Measurements from ENCODE around the gene CDK5. TPM values are rescaled to one million over a fixed set of nuclear protein-coding genes. Genes with fewer than 3 reads are reported as not detected.

CDK5 gene
- total RNA-seq, 2 experiments from 2014 or later, result 3.1 to 3.5 TPM

DNA sequence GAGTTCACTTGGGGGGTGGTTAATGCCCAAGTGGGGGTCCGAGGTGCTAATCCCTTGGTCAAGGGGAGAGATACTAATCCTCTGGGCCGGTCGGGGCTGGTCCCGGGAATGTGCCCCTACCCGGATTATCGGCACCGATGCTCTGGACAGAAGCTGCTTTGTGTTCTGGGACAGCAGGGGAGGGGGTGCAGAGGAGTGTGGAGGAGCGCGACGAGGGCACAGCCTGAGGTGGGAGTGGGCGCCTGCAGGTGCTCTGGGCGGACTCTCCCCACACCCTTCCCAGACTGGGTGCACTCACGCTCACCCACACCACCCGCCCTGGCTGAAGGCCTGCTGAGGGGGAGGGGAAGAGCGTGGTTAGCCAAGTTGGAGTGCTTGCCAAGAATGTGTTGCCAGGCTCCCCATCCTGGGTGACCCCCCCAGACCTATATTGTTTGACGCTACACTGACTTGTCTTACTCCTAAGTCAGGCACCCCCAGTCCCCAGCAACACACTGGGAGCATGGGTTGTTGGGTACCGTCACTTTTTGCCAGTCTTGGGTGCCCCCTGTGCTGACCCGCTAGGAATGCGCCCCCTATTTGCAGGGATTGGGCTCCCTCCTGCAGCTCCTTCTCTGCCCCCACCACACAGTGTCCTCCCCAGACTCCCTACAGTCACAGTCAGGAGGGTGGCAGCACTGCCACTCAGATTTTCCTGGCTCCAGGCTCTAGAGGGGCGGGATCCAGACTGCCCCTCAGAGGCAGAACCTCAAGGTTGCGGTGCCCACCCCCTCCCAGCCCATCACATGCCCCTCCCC lies 2.9 kb upstream of the CDK5 start:
- peak overlapping the region; percentile 89 for H3K4me3 ChIP-seq (ENCODE audit: low read length)
- Mint-ChIP-seq H3K27me3 (no peaks in the 10 kb centered on the region), H3K4me3 (peak overlapping the region; percentile 88), H3K9me3 (no peaks in the 10 kb centered on the region), H3K36me3 (ENCODE audit: low read depth) (peaks cover 21% of the 10 kb centered on the region), H3K27ac (peak overlapping the region; percentile 91), H3K4me1 (ENCODE audit: low read depth) (peaks cover 38% of the 10 kb centered on the region)
- ATAC-seq (ENCODE audit: poor library complexity), result no peak
- intact Hi-C loops (cut with DNase I, micrococcal nuclease), result no loop called here
- peaks cover 17% of the 10 kb centered on the region for H3K36me3 ChIP-seq (ENCODE audit: insufficient read depth, low read length)
- TF ChIP-seq, protein P1, sequence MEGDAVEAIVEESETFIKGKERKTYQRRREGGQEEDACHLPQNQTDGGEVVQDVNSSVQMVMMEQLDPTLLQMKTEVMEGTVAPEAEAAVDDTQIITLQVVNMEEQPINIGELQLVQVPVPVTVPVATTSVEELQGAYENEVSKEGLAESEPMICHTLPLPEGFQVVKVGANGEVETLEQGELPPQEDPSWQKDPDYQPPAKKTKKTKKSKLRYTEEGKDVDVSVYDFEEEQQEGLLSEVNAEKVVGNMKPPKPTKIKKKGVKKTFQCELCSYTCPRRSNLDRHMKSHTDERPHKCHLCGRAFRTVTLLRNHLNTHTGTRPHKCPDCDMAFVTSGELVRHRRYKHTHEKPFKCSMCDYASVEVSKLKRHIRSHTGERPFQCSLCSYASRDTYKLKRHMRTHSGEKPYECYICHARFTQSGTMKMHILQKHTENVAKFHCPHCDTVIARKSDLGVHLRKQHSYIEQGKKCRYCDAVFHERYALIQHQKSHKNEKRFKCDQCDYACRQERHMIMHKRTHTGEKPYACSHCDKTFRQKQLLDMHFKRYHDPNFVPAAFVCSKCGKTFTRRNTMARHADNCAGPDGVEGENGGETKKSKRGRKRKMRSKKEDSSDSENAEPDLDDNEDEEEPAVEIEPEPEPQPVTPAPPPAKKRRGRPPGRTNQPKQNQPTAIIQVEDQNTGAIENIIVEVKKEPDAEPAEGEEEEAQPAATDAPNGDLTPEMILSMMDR (IDR thresholded peaks at IDR 0.05), result no peak
- ChIA-PET POLR2A (interaction anchor here (1.1 to 1.8 kb wide), 2 partner anchors 9 to 32 kb away, joined by 3 to 5 read pairs; partner anchors contain the start of gene ABCB8), CTCF (interaction anchor here (1.0 to 2.0 kb wide), 3 partner anchors 15 to 50 kb away, joined by 3 to 11 read pairs (median 7); partner anchors contain the start of gene TMUB1)
- peaks cover 46% of the 10 kb centered on the region for H3K4me1 ChIP-seq (ENCODE audit: insufficient read depth, low read length)
- H3K27ac ChIP-seq (ENCODE audit: low read depth in 1 of 2, low read length in 2 of 2), result no peak overlapping the region
- peak in 3 of 14 experiments; percentile 9 to 55 (median 36) for DNase-seq
- H3K27me3 ChIP-seq (ENCODE audit: control insufficient read depth in 1 of 2, insufficient read depth in 2 of 2, low read length in 2 of 2), result no peaks in the 10 kb centered on the region
- H3K9me3 ChIP-seq (ENCODE audit: control insufficient read depth in 1 of 2, insufficient read depth in 1 of 2, low read length in 2 of 2), result no peaks in the 10 kb centered on the region

DNA sequence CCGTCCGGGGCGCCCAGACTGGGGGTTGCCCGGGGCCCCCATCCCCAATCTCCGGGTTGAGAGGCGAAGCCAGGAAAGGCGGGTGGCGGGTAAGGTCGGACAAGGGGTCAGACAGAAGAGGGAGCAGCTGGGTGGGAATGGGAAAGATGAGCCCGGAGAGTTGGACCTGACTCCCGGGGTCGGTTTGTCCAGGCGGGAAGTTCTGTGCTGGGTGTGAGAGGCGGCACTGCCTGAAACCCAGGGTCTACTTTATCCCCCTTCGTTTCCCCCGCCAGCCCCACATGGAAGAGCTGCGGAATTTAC lies 2.4 kb upstream of the CDK5 start:
- no peaks in the 10 kb centered on the region for H3K9me3 ChIP-seq (ENCODE audit: control insufficient read depth in 1 of 2, insufficient read depth in 1 of 2, low read length in 2 of 2)
- H3K36me3 ChIP-seq (ENCODE audit: insufficient read depth, low read length), result peaks cover 15% of the 10 kb centered on the region
- intact Hi-C loops (cut with DNase I, micrococcal nuclease), result no loop called here
- peaks cover 16% of the 10 kb centered on the region for H3K36me3 Mint-ChIP-seq (ENCODE audit: low read depth)
- peaks cover 46% of the 10 kb centered on the region for H3K4me1 ChIP-seq (ENCODE audit: insufficient read depth, low read length)
- H3K27ac Mint-ChIP-seq, result peak overlapping the region; percentile 91
- peaks cover 38% of the 10 kb centered on the region for H3K4me1 Mint-ChIP-seq (ENCODE audit: low read depth)
- no peaks in the 10 kb centered on the region for H3K27me3 ChIP-seq (ENCODE audit: control insufficient read depth in 1 of 2, insufficient read depth in 2 of 2, low read length in 2 of 2)
- DNase-seq (no peak), ATAC-seq (ENCODE audit: poor library complexity) (no peak)
- ChIA-PET POLR2A (interaction anchor here (0.9 to 1.8 kb wide), 2 partner anchors 9 to 45 kb away, joined by 4 to 5 read pairs; no protein-coding TSS in a partner anchor), CTCF (interaction anchor here (1.0 to 2.0 kb wide), 3 partner anchors 16 to 51 kb away, joined by 3 to 11 read pairs (median 7); partner anchors contain the start of gene TMUB1)
- H3K27me3 Mint-ChIP-seq, result no peaks in the 10 kb centered on the region
- H3K9me3 Mint-ChIP-seq, result no peaks in the 10 kb centered on the region
- TF ChIP-seq, protein P1 (IDR thresholded peaks at IDR 0.05), result no peak
- H3K27ac ChIP-seq (ENCODE audit: low read depth in 1 of 2, low read length in 2 of 2), result peak overlapping the region in 1 of 2 donors; percentile 69
- H3K4me3 Mint-ChIP-seq, result peak overlapping the region; percentile 88
- peak overlapping the region; percentile 89 for H3K4me3 ChIP-seq (ENCODE audit: low read length)

DNA sequence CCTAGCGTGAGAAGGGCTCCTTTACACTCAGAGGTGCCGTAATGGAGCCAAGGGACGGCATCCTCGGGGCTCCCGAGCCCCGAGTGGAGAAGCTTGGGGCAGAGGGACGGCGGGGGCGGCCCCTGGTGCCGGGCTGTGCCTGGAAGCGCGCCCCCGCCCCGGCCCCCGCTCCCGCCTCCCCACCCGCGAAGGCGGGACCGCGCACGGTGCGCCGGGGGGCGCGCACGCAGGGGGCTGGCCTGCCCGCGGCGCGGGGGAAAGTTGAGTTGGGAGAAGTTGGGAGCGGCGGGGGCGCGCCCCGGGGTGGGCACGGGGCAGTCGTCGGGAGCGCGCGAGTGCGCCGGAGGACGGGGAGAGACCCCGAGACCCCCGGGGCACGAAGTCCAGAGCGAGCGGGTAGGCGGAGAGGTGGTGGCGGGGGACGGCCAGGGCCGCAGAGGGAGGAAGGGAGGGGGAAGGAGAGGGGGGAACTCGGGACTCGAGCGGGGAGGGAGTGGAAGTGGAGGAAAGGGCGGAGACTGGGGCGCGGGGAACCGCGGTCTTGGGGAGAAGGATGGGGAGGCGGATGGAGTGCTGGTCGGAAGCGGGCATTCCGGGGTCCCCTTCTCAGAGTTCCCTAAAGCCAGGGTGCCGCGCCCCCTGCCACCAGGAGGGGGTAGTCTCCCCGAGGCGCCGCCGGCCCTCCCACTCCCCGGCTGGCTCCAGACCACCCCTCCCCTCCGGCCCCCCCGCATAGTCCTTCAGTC lies 1.8 kb upstream of the CDK5 start, which contains the start of gene SLC4A2:
TSS of gene SLC4A2 (plus strand) at position 223 of the 746 bp plus-strand sequence. CDS start 2,399 bp downstream, outside the sequence.
- TF ChIP-seq, protein P1 (IDR thresholded peaks at IDR 0.05), result peak; percentile 58
- Histone ChIP-seq H3K36me3 (ENCODE audit: insufficient read depth, low read length) (peaks cover 12% of the 10 kb centered on the region), H3K9me3 (ENCODE audit: control insufficient read depth in 1 of 2, insufficient read depth in 1 of 2, low read length in 2 of 2) (no peaks in the 10 kb centered on the region), H3K27ac (ENCODE audit: low read depth in 1 of 2, low read length in 2 of 2) (peak within 1 kb of the TSS; percentile 69 to 71), H3K4me3 (ENCODE audit: low read length) (peak within 1 kb of the TSS; percentile 89), H3K4me1 (ENCODE audit: insufficient read depth, low read length) (peaks cover 46% of the 10 kb centered on the region), H3K27me3 (ENCODE audit: control insufficient read depth in 1 of 2, insufficient read depth in 2 of 2, low read length in 2 of 2) (no peaks in the 10 kb centered on the region)
- Mint-ChIP-seq H3K4me3 (peak within 1 kb of the TSS; percentile 96), H3K36me3 (ENCODE audit: low read depth) (peaks cover 14% of the 10 kb centered on the region), H3K27ac (peak within 1 kb of the TSS; percentile 91), H3K27me3 (no peaks in the 10 kb centered on the region), H3K4me1 (ENCODE audit: low read depth) (peaks cover 41% of the 10 kb centered on the region), H3K9me3 (no peaks in the 10 kb centered on the region)
- intact Hi-C loops (cut with DNase I, micrococcal nuclease), result loop anchor here (1.0 to 10.0 kb wide), 6 partner anchors 21 to 1345 kb away; partner anchors contain the start of genes ABCB8 (in 1 of the 2), CHPF2 (in 1 of the 2), FASTK (in 1 of the 2) and ZNF467 (in 1 of the 2)
- CTCF ChIA-PET, result interaction anchor here (1.0 to 2.0 kb wide), 5 partner anchors 17 to 64 kb away, joined by 3 to 11 read pairs (median 7); partner anchors contain the start of genes ABCB8 and TMUB1
- DNase-seq, result peak; percentile 40 to 85 (median 71)
- POLR2A ChIA-PET, result interaction anchor here (0.8 to 2.8 kb wide), 6 partner anchors 8 to 45 kb away, joined by 3 to 17 read pairs (median 4); partner anchors contain the start of genes ABCB8, FASTK and TMUB1
- ATAC-seq (ENCODE audit: poor library complexity), result no peak
